Activated T-helper 1 cell treated with anti-CD3 and anti-CD28 coated beads, Interleukin-12 subunit alpha, Interleukin-12 subunit beta, Interleukin-2, Interleukin-4 antibody, amounts not matched to agents 30 ng/mL and 10 ng/mL and 1 ng/mL, durations not matched to agents 14 hours and 24 hours and 36 hours (primary cell): ENCODE measurements around the gene ADGRE2. TPM values are rescaled to one million over a fixed set of nuclear protein-coding genes. Genes with fewer than 3 reads are reported as not detected.
A peak's percentile ranks its signal among the peaks of the same experiment; 100 is the strongest.
"Not testable (repeated sequence)": the region's sequence is repeated elsewhere in the genome, so short reads cannot be mapped to it uniquely, and the experiment has no call there.

Experiments used
- DNase-seq: peaks from one replicate; pipeline ENCODE4 v3.0.0; 2021; ENCODE audit warnings: low spot score
- H3K27ac Mint-ChIP-seq: one replicate; pipeline ENCODE4 v1.8.0; 2021; ENCODE audit warnings: mild to moderate bottlenecking, mixed read lengths
- H3K27me3 Mint-ChIP-seq: one replicate; pipeline ENCODE4 v1.8.0; 2022; ENCODE audit warnings: mild to moderate bottlenecking, moderate library complexity, mixed read lengths; ENCODE audit not compliant: insufficient read depth
- H3K36me3 Mint-ChIP-seq: one replicate; pipeline ENCODE4 v1.8.0; 2021; ENCODE audit warnings: low read depth, mixed read lengths
- H3K4me1 Mint-ChIP-seq: one replicate; pipeline ENCODE4 v1.8.0; 2021; ENCODE audit warnings: low read depth, mixed read lengths
- H3K4me3 Mint-ChIP-seq: one replicate; pipeline ENCODE4 v1.8.0; 2021; ENCODE audit warnings: mild to moderate bottlenecking, moderate library complexity, mixed read lengths
- H3K9me3 Mint-ChIP-seq: one replicate; pipeline ENCODE4 v1.8.0; 2021; ENCODE audit warnings: mixed read lengths
- intact Hi-C: fragments of 100-400 bp; cut with micrococcal nuclease; formaldehyde crosslinking; loops from one replicate; pipeline ENCODE4 v1.15.1; 2024
- total RNA-seq: library from RNA; stranded (reverse); gene quantifications from 2 replicates; pipeline ENCODE4 v1.2.3, GENCODE V29; 2022

Gene ADGRE2
- total RNA-seq, 1 donor from 2014 or later, result 2.2 TPM

DNA sequence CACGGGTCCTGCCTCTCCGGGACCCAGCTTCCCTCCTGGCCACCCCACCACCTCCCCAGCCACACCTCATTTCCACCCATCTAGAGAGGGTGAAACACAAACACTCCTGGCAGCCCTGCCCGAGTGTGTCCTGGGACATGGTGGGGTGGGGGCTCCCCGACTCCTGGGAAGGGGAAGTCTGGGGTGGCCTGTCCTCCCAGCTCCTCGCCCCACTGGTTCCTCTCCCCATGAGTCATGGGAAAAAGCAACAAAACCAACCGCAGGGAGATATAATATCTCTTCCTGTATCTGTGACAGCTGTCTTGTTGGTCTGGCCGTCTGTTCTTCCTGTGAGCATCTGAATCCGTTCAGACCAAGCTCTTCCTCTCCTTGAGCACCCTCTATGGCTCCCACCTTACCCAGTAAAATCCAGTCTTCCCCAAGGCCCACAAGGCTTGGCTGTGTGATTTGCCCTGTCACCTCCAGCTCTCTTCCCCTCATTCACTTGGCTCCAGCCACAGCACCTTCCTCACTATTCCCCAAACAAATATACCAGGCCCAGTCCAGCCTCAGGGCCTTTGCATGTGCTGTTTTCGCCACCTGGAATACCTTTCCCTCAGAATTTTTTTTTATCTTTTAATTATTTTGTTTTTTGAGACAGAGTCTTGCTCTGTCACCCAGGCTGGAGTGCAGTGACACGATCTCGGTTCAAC, 6.9 kb upstream of the ADGRE2 start:
- Mint-ChIP-seq H3K4me1 (peaks cover 10% of the 10 kb centered on the region), H3K27ac (peak overlapping the region; percentile 31)
- H3K9me3 Mint-ChIP-seq, intact Hi-C loops, DNase-seq, H3K36me3 Mint-ChIP-seq, H3K27me3 Mint-ChIP-seq, H3K4me3 Mint-ChIP-seq: not testable (repeated sequence)

DNA sequence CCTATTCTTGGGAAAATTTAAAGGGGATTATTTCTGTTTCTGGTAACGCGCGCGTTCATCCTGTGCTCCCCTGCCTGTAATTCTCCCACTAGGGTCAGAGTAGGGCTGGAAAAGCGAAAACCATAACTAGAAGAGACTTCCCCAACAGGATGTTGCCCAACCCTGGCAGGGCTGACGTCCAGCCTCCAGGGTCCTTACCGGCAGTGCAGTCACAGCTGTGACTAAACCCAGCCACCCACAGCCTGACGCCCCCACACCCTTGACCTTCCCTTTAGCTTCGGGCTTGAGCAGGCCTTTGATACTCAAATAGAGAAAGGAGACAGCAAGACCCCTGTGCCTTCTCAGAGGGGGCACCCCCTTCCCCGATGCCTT, 6.4 kb upstream of the ADGRE2 start:
- H3K27me3 Mint-ChIP-seq, H3K36me3 Mint-ChIP-seq, intact Hi-C loops, H3K4me3 Mint-ChIP-seq, DNase-seq, H3K9me3 Mint-ChIP-seq: not testable (repeated sequence)
- peaks cover 10% of the 10 kb centered on the region for H3K4me1 Mint-ChIP-seq
- peak overlapping the region; percentile 18 for H3K27ac Mint-ChIP-seq

DNA sequence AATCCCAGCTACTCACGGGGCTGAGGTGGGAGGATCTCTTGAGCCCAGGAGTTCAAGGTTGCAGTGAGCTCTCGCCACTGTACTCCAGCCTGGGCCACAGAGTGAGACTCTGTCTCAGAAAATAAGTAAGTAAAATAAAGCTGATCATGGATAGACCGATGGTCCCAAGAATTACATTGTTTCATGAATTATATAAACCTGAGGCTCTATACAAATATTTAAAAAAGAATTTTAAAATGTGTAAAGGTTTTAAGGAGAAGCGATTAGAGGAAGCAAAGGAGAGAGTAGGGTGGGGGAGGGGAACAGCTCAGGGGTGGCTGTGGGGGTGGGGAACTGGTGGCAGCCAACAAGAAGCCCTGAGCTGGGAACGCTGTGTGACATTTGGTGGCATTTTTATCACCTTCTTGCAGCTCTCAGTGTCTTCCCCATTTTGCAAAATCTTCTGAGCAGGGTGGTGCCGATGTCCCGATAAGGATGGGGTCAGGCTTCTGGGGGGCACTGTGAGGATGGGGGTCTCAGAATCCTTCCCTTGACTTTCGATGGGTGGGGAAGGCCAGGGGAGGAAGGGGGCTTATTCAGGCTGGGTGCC, 5.1 kb upstream of the ADGRE2 start:
- H3K27ac Mint-ChIP-seq, H3K27me3 Mint-ChIP-seq, intact Hi-C loops, H3K36me3 Mint-ChIP-seq, H3K4me3 Mint-ChIP-seq, H3K9me3 Mint-ChIP-seq, DNase-seq: not testable (repeated sequence)
- peaks cover 10% of the 10 kb centered on the region for H3K4me1 Mint-ChIP-seq

DNA sequence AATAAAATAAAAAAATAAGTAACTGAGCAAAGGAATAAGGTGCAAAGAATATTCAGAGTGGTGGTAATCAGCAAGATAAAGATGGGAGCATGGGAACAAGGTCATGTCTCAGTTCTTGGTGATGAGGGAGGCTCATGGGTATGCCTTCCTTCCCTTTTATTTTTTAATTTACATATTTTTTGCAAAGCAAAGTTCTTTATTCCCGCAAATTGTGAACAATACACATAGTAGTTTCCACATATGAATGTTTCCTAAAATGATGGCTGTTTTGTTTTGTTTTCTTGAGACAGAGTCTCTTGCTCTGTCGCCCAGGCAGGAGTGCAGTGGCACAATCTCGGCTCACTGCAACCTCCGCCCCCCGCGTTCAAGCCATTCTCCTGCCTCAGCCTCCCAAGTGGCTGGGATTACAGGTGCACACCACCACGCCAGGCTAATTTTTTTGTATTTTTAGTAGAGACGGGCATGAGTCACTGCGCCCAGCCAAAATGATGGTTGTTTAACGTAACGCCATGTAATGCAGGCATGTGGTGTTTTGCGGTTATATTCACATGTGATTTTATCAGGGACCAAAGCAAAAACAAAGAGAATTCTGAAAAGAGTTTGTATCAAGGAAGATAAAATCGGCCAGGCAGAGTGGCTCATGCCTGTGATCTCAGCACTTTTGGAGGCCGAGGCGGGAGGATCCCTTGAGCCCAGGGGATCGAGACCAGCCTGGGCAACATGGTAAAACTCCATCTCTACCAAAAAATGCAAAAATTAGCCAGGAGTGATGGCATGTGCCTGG, 4.5 kb upstream of the ADGRE2 start:
- H3K4me1 Mint-ChIP-seq, result peaks cover 10% of the 10 kb centered on the region
- peaks cover 2% of the 10 kb centered on the region for H3K27me3 Mint-ChIP-seq
- H3K9me3 Mint-ChIP-seq, result no peaks in the 10 kb centered on the region
- intact Hi-C loops, result no loop called here
- DNase-seq, result no peak
- H3K27ac Mint-ChIP-seq, result no peak overlapping the region
- no peak overlapping the region for H3K4me3 Mint-ChIP-seq
- no peaks in the 10 kb centered on the region for H3K36me3 Mint-ChIP-seq

DNA sequence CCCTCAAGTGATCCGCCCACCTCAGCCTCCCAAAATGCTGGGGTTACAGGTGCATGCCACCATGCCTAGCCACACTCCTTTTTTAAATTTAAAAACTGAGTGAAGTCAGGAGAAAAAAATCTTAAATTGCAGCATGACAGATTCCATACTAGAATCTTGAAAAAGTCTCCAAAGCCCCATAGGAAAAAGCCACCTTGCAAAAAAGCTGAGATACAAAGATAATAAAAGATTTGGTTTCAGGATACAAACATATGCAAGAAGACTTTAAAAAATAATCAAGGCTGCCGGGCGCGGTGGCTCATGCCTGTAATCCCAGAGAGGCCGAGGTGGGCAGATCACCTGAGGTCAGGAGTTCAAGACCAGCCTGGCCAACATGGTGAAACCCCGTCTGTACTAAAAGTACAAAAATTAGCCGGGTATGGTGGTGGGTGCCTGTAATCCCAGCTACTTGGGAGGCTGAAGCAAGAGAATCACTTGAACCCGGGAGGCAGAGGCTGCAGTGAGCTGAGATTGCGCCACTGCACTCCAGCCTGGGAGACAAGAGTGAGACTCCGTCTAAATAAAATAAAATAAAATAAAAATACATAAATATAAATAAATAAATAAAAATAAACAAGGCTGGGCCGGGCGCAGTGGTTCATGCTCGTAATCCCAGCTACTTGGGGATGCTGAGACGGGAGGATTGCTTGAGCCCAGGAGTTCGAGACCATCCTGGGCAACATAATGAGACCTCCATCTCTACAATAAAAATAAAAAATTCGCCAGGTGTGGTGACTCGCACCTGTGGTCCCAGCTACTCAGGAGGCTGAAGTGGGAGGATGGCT, 3.6 kb upstream of the ADGRE2 start:
- H3K4me3 Mint-ChIP-seq, H3K36me3 Mint-ChIP-seq, intact Hi-C loops, DNase-seq, H3K27me3 Mint-ChIP-seq, H3K9me3 Mint-ChIP-seq, H3K27ac Mint-ChIP-seq: not testable (repeated sequence)
- peaks cover 10% of the 10 kb centered on the region for H3K4me1 Mint-ChIP-seq

DNA sequence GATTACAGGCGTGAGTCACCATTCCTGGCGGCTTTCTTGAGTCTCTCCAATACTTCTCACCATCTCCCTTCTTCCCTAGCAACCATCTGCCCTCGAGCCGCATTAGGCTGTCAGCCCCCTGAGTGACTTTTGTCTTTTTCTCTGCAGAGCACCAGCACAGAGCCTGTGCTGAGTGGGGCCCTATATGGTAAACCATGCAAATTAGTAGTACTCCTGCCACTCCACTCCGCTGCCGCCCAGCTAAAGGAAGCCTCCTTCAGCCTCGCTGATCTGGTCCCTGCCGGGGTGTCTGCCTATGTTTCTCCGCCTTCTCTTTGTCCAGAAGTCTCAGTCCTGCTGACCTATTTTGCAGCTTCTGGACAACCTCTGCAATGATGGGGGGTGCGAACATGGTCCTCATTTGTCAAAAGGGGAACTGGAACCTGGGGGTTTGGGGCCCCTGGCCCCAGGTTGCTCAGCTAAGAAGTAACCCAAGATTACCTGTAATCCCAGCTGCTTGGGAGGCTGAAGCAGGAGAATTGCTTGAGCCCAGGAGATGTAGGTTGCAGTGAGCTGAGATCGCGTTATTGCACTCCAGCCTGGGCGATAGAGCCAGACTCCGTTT, 2.4 kb upstream of the ADGRE2 start:
- intact Hi-C loops, H3K9me3 Mint-ChIP-seq, DNase-seq, H3K36me3 Mint-ChIP-seq, H3K4me3 Mint-ChIP-seq, H3K27ac Mint-ChIP-seq: not testable (repeated sequence)
- Mint-ChIP-seq H3K4me1 (peaks cover 10% of the 10 kb centered on the region), H3K27me3 (peaks cover 15% of the 10 kb centered on the region)

DNA sequence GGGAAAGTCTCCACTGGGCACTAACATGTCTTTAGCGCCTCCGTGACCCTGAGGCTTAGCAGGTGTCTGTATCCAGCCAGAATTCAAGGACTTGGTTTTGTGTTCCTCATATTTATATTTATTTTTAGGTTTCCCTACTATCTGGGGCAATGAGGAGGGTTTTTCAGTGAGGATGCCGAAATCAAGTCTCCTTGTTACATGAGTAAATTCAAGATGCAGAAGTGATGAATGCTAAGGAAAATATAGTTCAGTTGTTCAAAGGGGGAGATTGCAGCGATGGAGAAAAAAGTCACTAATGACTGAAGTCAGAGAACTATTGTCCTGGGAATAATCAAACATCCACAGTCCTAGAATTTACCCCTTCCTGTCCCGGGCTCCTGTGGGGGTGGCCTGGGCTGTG, 791 bp upstream of the ADGRE2 start:
- no peaks in the 10 kb centered on the region for H3K36me3 Mint-ChIP-seq
- no peaks in the 10 kb centered on the region for H3K4me1 Mint-ChIP-seq
- no peaks in the 10 kb centered on the region for H3K9me3 Mint-ChIP-seq
- DNase-seq, result no peak
- H3K4me3 Mint-ChIP-seq, result no peak overlapping the region
- no peak overlapping the region for H3K27ac Mint-ChIP-seq
- peaks cover 18% of the 10 kb centered on the region for H3K27me3 Mint-ChIP-seq
- intact Hi-C loops, result no loop called here

DNA sequence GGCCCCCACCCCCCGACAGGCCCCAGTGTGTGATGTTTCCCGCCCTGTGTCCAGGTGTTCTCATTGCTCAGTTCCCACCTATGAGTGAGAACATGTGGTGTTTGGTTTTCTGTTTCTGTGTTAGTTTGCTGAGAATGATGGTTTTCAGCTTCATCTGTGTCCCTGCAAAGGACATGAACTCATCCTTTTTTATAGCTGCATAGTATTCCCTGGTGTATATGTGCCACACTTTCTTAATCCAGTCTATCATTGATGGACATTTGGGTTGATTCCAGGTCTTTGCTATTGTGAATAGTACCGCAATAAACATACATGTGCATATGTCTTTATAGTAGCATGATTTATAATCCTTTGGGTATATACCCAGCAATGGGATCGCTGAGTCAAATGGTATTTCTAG, 715 bp downstream of the ADGRE2 start:
- H3K9me3 Mint-ChIP-seq, H3K4me1 Mint-ChIP-seq, intact Hi-C loops, H3K27ac Mint-ChIP-seq, H3K36me3 Mint-ChIP-seq, DNase-seq, H3K4me3 Mint-ChIP-seq: not testable (repeated sequence)
- H3K27me3 Mint-ChIP-seq, result peaks cover 18% of the 10 kb centered on the region

DNA sequence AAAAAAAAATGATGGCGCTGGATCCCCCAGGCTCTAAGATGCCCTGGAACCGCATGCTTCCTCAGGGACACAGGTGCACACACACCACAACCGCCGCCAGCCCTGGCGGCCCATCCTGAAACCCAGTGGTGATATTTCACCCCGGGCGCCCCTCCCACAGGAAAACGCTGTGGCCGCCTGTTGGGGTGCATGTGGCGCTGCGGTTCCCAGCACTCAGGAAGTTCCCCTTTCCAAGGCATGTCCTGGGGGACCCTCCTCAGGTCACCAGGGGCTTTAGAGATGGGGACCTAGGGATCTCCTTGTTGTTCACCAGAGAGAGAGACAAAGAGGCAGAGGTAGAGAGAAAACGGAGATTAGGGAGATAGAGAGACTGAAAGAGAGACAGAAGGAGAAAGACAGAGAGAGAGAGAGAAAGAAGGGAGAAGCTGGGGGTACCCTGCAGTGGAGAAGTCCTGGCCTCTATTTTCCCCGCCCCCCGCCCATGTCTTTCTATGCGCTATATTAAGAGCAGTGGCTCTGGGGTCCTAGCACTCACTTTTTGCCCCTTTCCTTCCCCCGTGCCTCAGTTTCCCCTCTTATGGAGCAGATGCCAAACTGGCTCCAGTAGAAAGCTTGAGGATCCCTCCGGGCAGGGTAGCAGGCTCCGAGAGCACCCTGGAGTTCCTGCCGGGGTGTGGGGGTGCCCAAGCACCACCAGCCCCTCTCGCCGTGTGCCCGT, 2.3 kb downstream of the ADGRE2 start:
- H3K4me3 Mint-ChIP-seq, result peak overlapping the region; percentile 23

DNA sequence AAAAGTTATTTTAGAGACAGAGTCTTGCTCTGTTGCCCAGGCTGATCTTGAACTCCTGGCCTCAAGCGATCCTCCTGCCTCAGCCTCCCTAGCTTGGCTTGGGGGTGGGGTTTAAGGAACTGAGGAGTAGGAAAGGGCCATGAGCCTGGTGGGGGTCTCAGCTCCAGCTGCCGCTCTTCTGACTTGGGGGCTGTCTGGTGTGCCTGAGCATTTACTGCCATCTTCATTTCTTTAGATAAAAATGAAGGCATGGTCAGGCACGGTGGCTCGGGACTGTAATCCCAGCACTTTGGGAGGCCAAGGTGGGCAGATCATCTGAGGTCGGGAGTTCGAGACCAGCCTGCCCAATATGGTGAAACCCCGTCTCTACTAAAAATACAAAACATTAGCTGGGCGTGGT, 3.0 kb downstream of the ADGRE2 start:
- H3K27ac Mint-ChIP-seq, H3K4me3 Mint-ChIP-seq, intact Hi-C loops, H3K36me3 Mint-ChIP-seq, H3K4me1 Mint-ChIP-seq, H3K9me3 Mint-ChIP-seq, DNase-seq: not testable (repeated sequence)
- H3K27me3 Mint-ChIP-seq, result peaks cover 18% of the 10 kb centered on the region

More for the DNA sequence above, 2.3 kb downstream of the ADGRE2 start:
- no peak overlapping the region for H3K27ac Mint-ChIP-seq
- H3K36me3 Mint-ChIP-seq, result no peaks in the 10 kb centered on the region
- peaks cover 18% of the 10 kb centered on the region for H3K27me3 Mint-ChIP-seq
- DNase-seq, result no peak
- intact Hi-C loops, result no loop called here
- H3K4me1 Mint-ChIP-seq, result no peaks in the 10 kb centered on the region
- H3K9me3 Mint-ChIP-seq, result no peaks in the 10 kb centered on the region

DNA sequence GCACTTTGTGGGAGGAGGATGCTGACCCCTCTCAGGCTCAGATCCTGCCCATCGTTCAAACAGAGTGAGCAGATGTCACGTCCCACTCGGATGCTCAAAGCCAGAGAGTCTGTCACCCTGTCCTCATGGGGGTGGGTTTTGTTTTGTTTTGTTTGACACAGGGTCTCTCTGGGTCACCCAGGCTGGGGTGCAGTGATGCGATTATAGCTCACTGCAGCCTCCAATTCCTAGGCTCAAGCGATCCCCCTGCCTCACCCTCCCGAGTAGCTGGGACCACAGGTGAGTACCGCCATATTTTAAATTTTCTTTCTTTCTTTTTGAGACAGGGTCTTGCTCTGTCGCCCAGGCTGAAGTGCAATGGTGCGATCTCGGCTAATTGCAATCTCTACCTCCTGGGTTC, 4.0 kb downstream of the ADGRE2 start:
- Mint-ChIP-seq H3K27ac (no peak overlapping the region), H3K27me3 (peaks cover 18% of the 10 kb centered on the region)

DNA sequence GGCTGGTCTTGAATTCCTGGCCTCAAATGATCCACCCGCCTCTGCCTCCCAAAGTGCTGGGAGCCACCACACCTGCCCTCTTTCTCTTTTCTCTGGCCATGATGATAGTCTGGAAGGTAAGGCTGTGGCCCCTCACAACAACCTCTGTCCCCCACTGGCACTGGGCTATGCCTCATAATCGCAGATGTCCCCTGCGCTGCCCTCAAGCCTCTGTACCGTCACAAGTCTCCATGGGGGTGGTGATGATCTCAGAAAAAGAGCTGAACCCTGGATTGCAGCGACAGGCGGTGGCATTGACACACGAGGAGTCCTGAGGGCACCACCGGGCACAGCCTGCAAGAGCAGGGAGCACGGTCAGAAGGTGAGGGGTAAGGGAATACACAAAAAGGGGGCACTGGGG, 4.6 kb downstream of the ADGRE2 start:
- H3K4me1 Mint-ChIP-seq, intact Hi-C loops, H3K27ac Mint-ChIP-seq, H3K4me3 Mint-ChIP-seq, DNase-seq, H3K36me3 Mint-ChIP-seq, H3K9me3 Mint-ChIP-seq: not testable (repeated sequence)
- peaks cover 20% of the 10 kb centered on the region for H3K27me3 Mint-ChIP-seq

More for the DNA sequence above, 4.0 kb downstream of the ADGRE2 start:
- no peaks in the 10 kb centered on the region for H3K4me1 Mint-ChIP-seq
- H3K9me3 Mint-ChIP-seq, result no peaks in the 10 kb centered on the region
- H3K4me3 Mint-ChIP-seq, result no peak overlapping the region
- DNase-seq, result no peak
- intact Hi-C loops, result no loop called here
- no peaks in the 10 kb centered on the region for H3K36me3 Mint-ChIP-seq
